ENCODE results near the gene HTR6.
A peak's percentile ranks its signal among the peaks of the same experiment; 100 is the strongest.

The HTR6 gene

GRCh38 chr1:19712928-19713327, 48.3 kb downstream of the HTR6 start:
- ChIA-PET CTCF (interaction anchor here (8.3 kb wide), 1 partner anchor 8 kb away, joined by 87 read pairs; no protein-coding TSS in a partner anchor), POLR2A (no interaction called here)
- TF ChIP-seq CTCF (IDR thresholded peaks at IDR 0.05; ENCODE audit: control extremely low read depth, extremely low read depth, low read depth, missing control alignments) = no peak
- no peak for DNase-seq (ENCODE audit: extremely low spot score)

GRCh38 chr1:19715334-19716203, 50.9 kb downstream of the HTR6 start:
- CTCF ChIA-PET = interaction anchor here (0.6 to 8.3 kb wide), 21 partner anchors 9 to 316 kb away, joined by 3 to 87 read pairs (median 4); no protein-coding TSS in a partner anchor
- TF ChIP-seq CTCF (IDR thresholded peaks at IDR 0.05; ENCODE audit: control extremely low read depth, extremely low read depth, low read depth, missing control alignments) = peak; percentile 79
- peak; percentile 83 for DNase-seq (ENCODE audit: extremely low spot score)
- POLR2A ChIA-PET = no interaction called here

GRCh38 chr1:19717467-19717866, 52.8 kb downstream of the HTR6 start:
- TF ChIP-seq CTCF (IDR thresholded peaks at IDR 0.05; ENCODE audit: control extremely low read depth, extremely low read depth, low read depth, missing control alignments) = no peak
- CTCF ChIA-PET = interaction anchor here (3.0 to 8.3 kb wide), 2 partner anchors 13 to 55 kb away, joined by 11 to 87 read pairs; no protein-coding TSS in a partner anchor
- no peak for DNase-seq (ENCODE audit: extremely low spot score)
- POLR2A ChIA-PET = no interaction called here

- no peak for DNase-seq (ENCODE audit: extremely low spot score)
- POLR2A ChIA-PET = no interaction called here
- CTCF ChIA-PET = no interaction called here
- no peak for TF ChIP-seq CTCF (IDR thresholded peaks at IDR 0.05; ENCODE audit: control extremely low read depth, extremely low read depth, low read depth, missing control alignments)
Observed at GRCh38 chr1:19720174-19720573, 55.5 kb downstream of the HTR6 start.

- TF ChIP-seq CTCF (IDR thresholded peaks at IDR 0.05; ENCODE audit: control extremely low read depth, extremely low read depth, low read depth, missing control alignments) = no peak
- POLR2A ChIA-PET = no interaction called here
- DNase-seq (ENCODE audit: extremely low spot score) = peak; percentile 35
- CTCF ChIA-PET = no interaction called here
Observed at GRCh38 chr1:19720973-19721372, 56.3 kb downstream of the HTR6 start.

GRCh38 chr1:19723874-19724273, 59.2 kb downstream of the HTR6 start:
- CTCF ChIA-PET = interaction anchor here (1.6 kb wide), 1 partner anchor 8 kb away, joined by 8 read pairs; no protein-coding TSS in a partner anchor

More at GRCh38 chr1:19723874-19724273, 59.2 kb downstream of the HTR6 start:
- POLR2A ChIA-PET = no interaction called here
- no peak for DNase-seq (ENCODE audit: extremely low spot score)
- no peak for TF ChIP-seq CTCF (IDR thresholded peaks at IDR 0.05; ENCODE audit: control extremely low read depth, extremely low read depth, low read depth, missing control alignments)
